DOHH2 (cell line): ENCODE results near the gene SCD5.

ENCODE experiments used
- H3F3A ChIP-seq: fragments of 200-600 bp; sonication (generic), shearing (Covaris generic); 2 replicates; pipeline ENCODE4 v1.6.0; 2016; ENCODE audit warnings: antibody characterized with exemption, mild to moderate bottlenecking; ENCODE audit not compliant: control insufficient read depth, insufficient read depth
- H3K27ac ChIP-seq: fragments of 200-600 bp; sonication (generic); 2 replicates; pipeline ENCODE4 v1.5.1; 2014; ENCODE audit warnings: low read depth, mild to moderate bottlenecking, low read length, moderate library complexity
- H3K27me3 ChIP-seq: fragments of 200-600 bp; sonication (generic); 2 replicates; pipeline ENCODE4 v1.6.1; 2014; ENCODE audit warnings: mild to moderate bottlenecking, low read length, mixed read lengths; ENCODE audit not compliant: control insufficient read depth
- H3K36me3 ChIP-seq: fragments of 200-600 bp; sonication (generic); 2 replicates; pipeline ENCODE4 v1.6.1; 2014; ENCODE audit warnings: mild to moderate bottlenecking, low read length, moderate library complexity, mixed read lengths; ENCODE audit not compliant: control insufficient read depth
- H3K4me1 ChIP-seq: fragments of 200-600 bp; sonication (generic); 2 replicates; pipeline ENCODE4 v1.6.1; 2014; ENCODE audit warnings: mild to moderate bottlenecking, low read length, mixed read lengths; ENCODE audit not compliant: control insufficient read depth
- H3K4me2 ChIP-seq: fragments of 200-600 bp; sonication (generic); 2 replicates; pipeline ENCODE4 v1.6.0; 2014; ENCODE audit warnings: mild to moderate bottlenecking, low read length, moderate library complexity
- H3K4me3 ChIP-seq: fragments of 200-600 bp; sonication (generic); 2 replicates; pipeline ENCODE4 v1.5.1; 2014; ENCODE audit warnings: mild to moderate bottlenecking, low read length, mixed read lengths
- H3K79me2 ChIP-seq: fragments of 200-600 bp; sonication (generic); 2 replicates; pipeline ENCODE4 v1.6.1; 2014; ENCODE audit warnings: mild to moderate bottlenecking, low read length, mixed read lengths; ENCODE audit not compliant: control insufficient read depth
- H3K9me2 ChIP-seq: fragments of 200-600 bp; sonication (generic); replicated peaks from 2 replicates; pipeline ENCODE4 v1.6.1; 2014; ENCODE audit warnings: mild to moderate bottlenecking, low read length, mixed read lengths; ENCODE audit not compliant: control insufficient read depth
- H3K9me3 ChIP-seq: fragments of 200-600 bp; sonication (generic); 2 replicates; pipeline ENCODE4 v1.6.1; 2014; ENCODE audit warnings: antibody characterized with exemption, low read length, mixed read lengths; ENCODE audit not compliant: control insufficient read depth, insufficient read depth
- H4K20me1 ChIP-seq: fragments of 200-600 bp; sonication (generic); 2 replicates; pipeline ENCODE4 v1.6.0; 2014; ENCODE audit warnings: low read depth, mild to moderate bottlenecking, antibody characterized with exemption, low read length, moderate library complexity; ENCODE audit not compliant: control insufficient read depth, insufficient read depth
- EZH2phosphoT487 ChIP-seq: fragments of 200-600 bp; sonication (generic); IDR thresholded peaks from 2 replicates; pipeline ENCODE4 v1.6.1; 2017; ENCODE audit warnings: borderline replicate concordance, mild to moderate bottlenecking, antibody characterized with exemption, low read length, moderate library complexity, mixed read lengths
- TF ChIP-seq, protein P1 (sequence below): fragments of 200-600 bp; sonication (generic); IDR thresholded peaks from one replicate; pipeline ENCODE4 v1.5.1; 2014; ENCODE audit warnings: antibody characterized with exemption, mild to moderate bottlenecking, low read depth, low read length; ENCODE audit not compliant: poor library complexity, severe bottlenecking

SCD5 gene

DNA sequence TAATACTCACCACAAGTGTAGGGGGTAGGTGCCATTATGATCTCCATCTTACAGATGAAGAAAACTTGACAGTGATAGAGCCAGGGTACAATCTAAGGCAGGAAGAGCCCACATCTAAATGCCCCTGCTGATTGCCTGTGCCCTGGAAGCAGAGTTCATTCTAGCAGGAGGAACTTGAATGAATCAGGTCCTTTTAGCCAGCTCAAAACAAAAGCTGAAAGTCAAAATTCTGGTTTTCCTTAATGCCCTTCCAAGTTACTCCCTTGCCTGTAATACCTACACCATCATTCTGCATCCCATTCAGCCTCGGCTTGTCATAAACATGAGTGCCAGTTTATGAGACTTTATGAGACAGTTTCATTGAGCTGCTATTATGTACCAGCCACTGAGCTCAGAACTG, 89.6 kb downstream of the SCD5 start:
- Histone ChIP-seq H3K36me3 (no peaks in the 10 kb centered on the region), H3K79me2 (no peaks in the 10 kb centered on the region), H3K4me3 (no peak overlapping the region), H3K4me2 (no peak overlapping the region), H3K9me2 (no peaks in the 10 kb centered on the region), H3K9me3 (no peaks in the 10 kb centered on the region), H3K27me3 (no peaks in the 10 kb centered on the region), H3F3A (no peaks in the 10 kb centered on the region), H3K27ac (no peak overlapping the region), H3K4me1 (no peaks in the 10 kb centered on the region), H4K20me1 (no peaks in the 10 kb centered on the region)
- no peak for TF ChIP-seq EZH2phosphoT487
- TF ChIP-seq, protein P1, sequence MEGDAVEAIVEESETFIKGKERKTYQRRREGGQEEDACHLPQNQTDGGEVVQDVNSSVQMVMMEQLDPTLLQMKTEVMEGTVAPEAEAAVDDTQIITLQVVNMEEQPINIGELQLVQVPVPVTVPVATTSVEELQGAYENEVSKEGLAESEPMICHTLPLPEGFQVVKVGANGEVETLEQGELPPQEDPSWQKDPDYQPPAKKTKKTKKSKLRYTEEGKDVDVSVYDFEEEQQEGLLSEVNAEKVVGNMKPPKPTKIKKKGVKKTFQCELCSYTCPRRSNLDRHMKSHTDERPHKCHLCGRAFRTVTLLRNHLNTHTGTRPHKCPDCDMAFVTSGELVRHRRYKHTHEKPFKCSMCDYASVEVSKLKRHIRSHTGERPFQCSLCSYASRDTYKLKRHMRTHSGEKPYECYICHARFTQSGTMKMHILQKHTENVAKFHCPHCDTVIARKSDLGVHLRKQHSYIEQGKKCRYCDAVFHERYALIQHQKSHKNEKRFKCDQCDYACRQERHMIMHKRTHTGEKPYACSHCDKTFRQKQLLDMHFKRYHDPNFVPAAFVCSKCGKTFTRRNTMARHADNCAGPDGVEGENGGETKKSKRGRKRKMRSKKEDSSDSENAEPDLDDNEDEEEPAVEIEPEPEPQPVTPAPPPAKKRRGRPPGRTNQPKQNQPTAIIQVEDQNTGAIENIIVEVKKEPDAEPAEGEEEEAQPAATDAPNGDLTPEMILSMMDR = no peak

DNA sequence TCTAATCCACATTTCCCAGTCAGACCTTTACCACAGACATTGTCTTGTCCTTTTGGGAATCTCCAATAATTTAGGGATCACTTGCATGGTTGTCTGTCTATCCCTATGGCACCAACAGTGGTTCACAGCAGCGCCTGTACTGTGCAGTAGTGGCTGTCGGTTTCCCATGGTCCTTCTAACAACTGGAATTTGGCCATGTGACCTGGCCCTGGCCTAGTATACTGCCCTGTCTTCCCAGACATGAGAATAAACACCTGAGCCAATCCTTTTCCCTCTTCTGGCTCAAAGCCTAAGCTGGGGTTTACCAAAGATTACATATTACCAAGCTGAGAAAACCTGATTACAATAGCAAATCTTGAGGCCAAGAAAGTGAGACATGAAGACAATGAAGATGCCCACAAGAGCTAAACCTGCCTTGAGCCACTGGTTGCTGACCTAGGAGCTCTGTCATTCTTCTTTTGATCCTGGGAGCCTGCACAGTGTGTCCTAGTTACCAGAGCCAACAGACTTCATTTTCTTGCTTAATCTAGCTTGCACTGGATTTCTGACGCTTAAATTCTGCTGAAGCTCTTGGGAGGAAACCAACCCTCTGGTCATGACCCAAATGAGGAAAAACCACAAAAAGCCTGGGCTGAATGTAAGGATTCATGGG, 92.1 kb downstream of the SCD5 start:
- no peaks in the 10 kb centered on the region for H3K9me2 ChIP-seq
- no peaks in the 10 kb centered on the region for H3K9me3 ChIP-seq
- H3K4me2 ChIP-seq = no peak overlapping the region
- H4K20me1 ChIP-seq = no peaks in the 10 kb centered on the region
- no peak overlapping the region for H3K4me3 ChIP-seq
- no peak overlapping the region for H3K27ac ChIP-seq
- H3K79me2 ChIP-seq = no peaks in the 10 kb centered on the region
- H3K4me1 ChIP-seq = no peaks in the 10 kb centered on the region
- no peaks in the 10 kb centered on the region for H3F3A ChIP-seq
- H3K27me3 ChIP-seq = no peaks in the 10 kb centered on the region
- no peak for TF ChIP-seq EZH2phosphoT487
- TF ChIP-seq, protein P1 = no peak
- no peaks in the 10 kb centered on the region for H3K36me3 ChIP-seq

DNA sequence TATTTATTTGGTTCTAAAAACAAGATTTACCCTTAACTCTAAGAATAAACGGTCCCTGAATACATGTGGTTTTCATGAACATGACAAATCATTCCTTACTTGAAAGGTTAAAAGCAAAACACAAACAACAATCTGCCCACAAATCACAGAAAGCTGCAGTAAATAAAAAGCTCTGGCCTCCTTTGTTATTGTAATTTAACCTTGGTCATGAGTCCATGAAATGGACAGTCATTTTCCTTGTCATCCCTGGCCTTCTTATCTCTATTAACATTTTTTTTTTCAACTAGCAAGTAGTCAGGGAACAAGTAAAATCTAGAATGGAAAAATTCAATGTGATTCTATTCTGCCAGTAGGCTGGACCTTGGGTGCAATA, 92.7 kb downstream of the SCD5 start:
- Histone ChIP-seq H3K36me3 (no peaks in the 10 kb centered on the region), H3F3A (no peaks in the 10 kb centered on the region), H3K4me1 (no peaks in the 10 kb centered on the region), H4K20me1 (no peaks in the 10 kb centered on the region), H3K9me3 (no peaks in the 10 kb centered on the region), H3K27me3 (no peaks in the 10 kb centered on the region), H3K79me2 (no peaks in the 10 kb centered on the region), H3K4me2 (no peak overlapping the region), H3K9me2 (no peaks in the 10 kb centered on the region), H3K4me3 (no peak overlapping the region), H3K27ac (no peak overlapping the region)
- TF ChIP-seq, protein P1 = no peak
- TF ChIP-seq EZH2phosphoT487 = no peak
